BLaER1 (cell line): Measurements from ENCODE around the gene SYT1.
A peak's percentile ranks its signal among the peaks of the same experiment; 100 is the strongest.

Experiments used
- H3K27ac ChIP-seq: shearing (Covaris generic); formaldehyde crosslinking; 2 replicates; pipeline ENCODE4 v1.8.1; 2022
- H3K27me3 ChIP-seq: shearing (Covaris generic); formaldehyde crosslinking; 2 replicates; pipeline ENCODE4 v1.8.1; 2022
- H3K36me3 ChIP-seq: shearing (Covaris generic); formaldehyde crosslinking; 2 replicates; pipeline ENCODE4 v1.8.1; 2022
- H3K4me1 ChIP-seq: shearing (Covaris generic); formaldehyde crosslinking; 2 replicates; pipeline ENCODE4 v1.8.1; 2022
- H3K4me2 ChIP-seq: shearing (Covaris generic); formaldehyde crosslinking; 2 replicates; pipeline ENCODE4 v1.8.1; 2022
- H3K4me3 ChIP-seq: shearing (Covaris generic); formaldehyde crosslinking; 2 replicates; pipeline ENCODE4 v1.8.1; 2022
- H3K9ac ChIP-seq: shearing (Covaris generic); formaldehyde crosslinking; 2 replicates; pipeline ENCODE4 v1.8.1; 2022
- H3K9me3 ChIP-seq: shearing (Covaris generic); formaldehyde crosslinking; 2 replicates; pipeline ENCODE4 v1.8.1; 2022
- H4K20me1 ChIP-seq: shearing (Covaris generic); formaldehyde crosslinking; 2 replicates; pipeline ENCODE4 v1.8.1; 2022
- Cebpa-rat ChIP-seq: shearing (Covaris generic); IDR thresholded peaks from 2 replicates; pipeline ENCODE4 v1.8.1; 2022

SYT1 gene

GRCh38 chr12:78865516-78865915, 942 bp downstream of the SYT1 start:
- peaks cover 62% of the 10 kb centered on the region for H3K4me1 ChIP-seq
- H3K4me2 ChIP-seq: peak overlapping the region; percentile 77
- H3K36me3 ChIP-seq: no peaks in the 10 kb centered on the region
- H3K9me3 ChIP-seq: no peaks in the 10 kb centered on the region
- peak overlapping the region; percentile 91 for H3K4me3 ChIP-seq
- peak overlapping the region; percentile 82 for H3K9ac ChIP-seq
- H4K20me1 ChIP-seq: peaks cover 9% of the 10 kb centered on the region
- H3K27me3 ChIP-seq: no peaks in the 10 kb centered on the region
- TF ChIP-seq Cebpa-rat: no peak
- peak overlapping the region; percentile 76 for H3K27ac ChIP-seq

- no peak for TF ChIP-seq Cebpa-rat
- peak overlapping the region; percentile 77 for H3K4me2 ChIP-seq
- no peaks in the 10 kb centered on the region for H3K36me3 ChIP-seq
- no peaks in the 10 kb centered on the region for H3K9me3 ChIP-seq
- peaks cover 19% of the 10 kb centered on the region for H4K20me1 ChIP-seq
- no peaks in the 10 kb centered on the region for H3K27me3 ChIP-seq
- peak overlapping the region; percentile 82 for H3K9ac ChIP-seq
- peak overlapping the region; percentile 76 for H3K27ac ChIP-seq
- peak overlapping the region; percentile 91 for H3K4me3 ChIP-seq
- H3K4me1 ChIP-seq: peaks cover 72% of the 10 kb centered on the region
These were observed 1.9 kb downstream of the SYT1 start for GRCh38 chr12:78866518-78866917.

- H3K36me3 ChIP-seq: peaks cover 15% of the 10 kb centered on the region; the same call in 1 of the 2 replicates
- no peak overlapping the region; the same call in 1 of the 2 replicates for H3K4me3 ChIP-seq
- peaks cover 44% of the 10 kb centered on the region for H4K20me1 ChIP-seq
- H3K4me2 ChIP-seq: peak overlapping the region; percentile 75
- no peaks in the 10 kb centered on the region for H3K9me3 ChIP-seq
- no peaks in the 10 kb centered on the region for H3K27me3 ChIP-seq
- H3K27ac ChIP-seq: no peak overlapping the region
- peaks cover 74% of the 10 kb centered on the region for H3K4me1 ChIP-seq
- no peak overlapping the region for H3K9ac ChIP-seq
- no peak for TF ChIP-seq Cebpa-rat
These were observed 6.0 kb downstream of the SYT1 start for GRCh38 chr12:78870539-78870938.

GRCh38 chr12:78871566-78871965, 7.0 kb downstream of the SYT1 start:
- no peak for TF ChIP-seq Cebpa-rat
- no peaks in the 10 kb centered on the region for H3K27me3 ChIP-seq
- peaks cover 66% of the 10 kb centered on the region for H3K4me1 ChIP-seq
- H3K4me3 ChIP-seq: peak overlapping the region; percentile 16; the same call in 1 of the 2 replicates
- H3K27ac ChIP-seq: peak overlapping the region; percentile 52; the same call in 1 of the 2 replicates
- H4K20me1 ChIP-seq: peaks cover 44% of the 10 kb centered on the region
- H3K9me3 ChIP-seq: no peaks in the 10 kb centered on the region
- peaks cover 15% of the 10 kb centered on the region; the same call in 1 of the 2 replicates for H3K36me3 ChIP-seq
- H3K4me2 ChIP-seq: peak overlapping the region; percentile 75
- H3K9ac ChIP-seq: 0 out of 2 replicates have a peak overlapping the region, but pooled peaks have one; percentile 53

GRCh38 chr12:78878459-78878858, 13.9 kb downstream of the SYT1 start:
- no peak overlapping the region for H3K9ac ChIP-seq
- TF ChIP-seq Cebpa-rat: no peak
- H3K4me2 ChIP-seq: no peak overlapping the region
- H3K9me3 ChIP-seq: no peaks in the 10 kb centered on the region
- 0 out of 2 replicates have a peak, but pooled peaks cover 9% of the 10 kb centered on the region for H4K20me1 ChIP-seq
- H3K4me1 ChIP-seq: peaks cover 19% of the 10 kb centered on the region; the same call in 1 of the 2 replicates
- peaks cover 46% of the 10 kb centered on the region for H3K36me3 ChIP-seq
- H3K27me3 ChIP-seq: no peaks in the 10 kb centered on the region
- H3K27ac ChIP-seq: no peak overlapping the region
- H3K4me3 ChIP-seq: no peak overlapping the region

- Histone ChIP-seq H3K27ac (no peak overlapping the region), H3K9me3 (no peaks in the 10 kb centered on the region), H3K27me3 (no peaks in the 10 kb centered on the region), H3K36me3 (peaks cover 45% of the 10 kb centered on the region), H3K4me2 (no peak overlapping the region), H3K9ac (no peak overlapping the region), H4K20me1 (0 out of 2 replicates have a peak, but pooled peaks cover 9% of the 10 kb centered on the region), H3K4me3 (no peak overlapping the region), H3K4me1 (peaks cover 19% of the 10 kb centered on the region; the same call in 1 of the 2 replicates)
- TF ChIP-seq Cebpa-rat: no peak
These were observed 14.3 kb downstream of the SYT1 start for GRCh38 chr12:78878866-78879265.

GRCh38 chr12:78880078-78880477, 15.5 kb downstream of the SYT1 start:
- Histone ChIP-seq H3K4me2 (no peak overlapping the region), H3K4me1 (peaks cover 21% of the 10 kb centered on the region), H3K9ac (no peak overlapping the region), H3K9me3 (no peaks in the 10 kb centered on the region), H3K27me3 (no peaks in the 10 kb centered on the region), H3K36me3 (peaks cover 34% of the 10 kb centered on the region), H3K4me3 (no peak overlapping the region), H4K20me1 (0 out of 2 replicates have a peak, but pooled peaks cover 5% of the 10 kb centered on the region), H3K27ac (no peak overlapping the region)
- TF ChIP-seq Cebpa-rat: no peak

GRCh38 chr12:78881685-78882084, 17.1 kb downstream of the SYT1 start:
- H3K4me2 ChIP-seq: no peak overlapping the region
- no peak overlapping the region for H3K9ac ChIP-seq
- H3K4me3 ChIP-seq: no peak overlapping the region
- no peaks in the 10 kb centered on the region for H3K27me3 ChIP-seq
- no peaks in the 10 kb centered on the region for H3K9me3 ChIP-seq
- H3K36me3 ChIP-seq: peaks cover 31% of the 10 kb centered on the region
- H3K4me1 ChIP-seq: peaks cover 37% of the 10 kb centered on the region
- no peak overlapping the region for H3K27ac ChIP-seq
- H4K20me1 ChIP-seq: no peaks in the 10 kb centered on the region
- TF ChIP-seq Cebpa-rat: no peak

- no peaks in the 10 kb centered on the region for H3K9me3 ChIP-seq
- peak overlapping the region; percentile 82 for H3K27ac ChIP-seq
These were observed 20.9 kb downstream of the SYT1 start for GRCh38 chr12:78885466-78885865.

GRCh38 chr12:78886719-78887407, 22.3 kb downstream of the SYT1 start:
- TF ChIP-seq Cebpa-rat: no peak
- no peaks in the 10 kb centered on the region for H4K20me1 ChIP-seq
- no peaks in the 10 kb centered on the region for H3K27me3 ChIP-seq
- peak overlapping the region; percentile 82 for H3K27ac ChIP-seq
- no peaks in the 10 kb centered on the region for H3K9me3 ChIP-seq
- peaks cover 69% of the 10 kb centered on the region for H3K4me1 ChIP-seq
- H3K4me3 ChIP-seq: peak overlapping the region; percentile 49
- H3K9ac ChIP-seq: peak overlapping the region; percentile 54; the same call in 1 of the 2 replicates
- H3K4me2 ChIP-seq: peak overlapping the region; percentile 79
- peaks cover 3% of the 10 kb centered on the region; the same call in 1 of the 2 replicates for H3K36me3 ChIP-seq

More at GRCh38 chr12:78885466-78885865, 20.9 kb downstream of the SYT1 start:
- H3K4me2 ChIP-seq: peak overlapping the region; percentile 79
- no peaks in the 10 kb centered on the region for H3K27me3 ChIP-seq
- no peak overlapping the region for H3K4me3 ChIP-seq
- TF ChIP-seq Cebpa-rat: no peak
- no peaks in the 10 kb centered on the region for H4K20me1 ChIP-seq
- peaks cover 67% of the 10 kb centered on the region for H3K4me1 ChIP-seq
- 0 out of 2 replicates have a peak, but pooled peaks cover under 1% of the 10 kb centered on the region for H3K36me3 ChIP-seq
- no peak overlapping the region for H3K9ac ChIP-seq
